Measurements from ENCODE around the gene MZF1.

MZF1 gene

GRCh38 chr19:58575183-58576041 lies 2.3 kb upstream of the MZF1 start:
- peak; percentile 85 for TF ChIP-seq POLR2A (IDR thresholded peaks at IDR 0.05; ENCODE audit: low read depth, low read length)
- FAIRE-seq (no peak), DNase-seq (ENCODE audit: insufficient read length, low spot score) (peak; percentile 90)

GRCh38 chr19:58573658-58574164 lies 576 bp upstream of the MZF1 start:
- TF ChIP-seq POLR2A (IDR thresholded peaks at IDR 0.05; ENCODE audit: low read depth, low read length), result peak; percentile 48; the same call in 1 of the 2 replicates
- FAIRE-seq, result no peak

GRCh38 chr19:58572026-58572817 lies 913 bp downstream of the MZF1 start:
- no peak for DNase-seq (ENCODE audit: insufficient read length, low spot score)
- FAIRE-seq, result no peak
- TF ChIP-seq POLR2A (IDR thresholded peaks at IDR 0.05; ENCODE audit: low read depth, low read length), result no peak

More at GRCh38 chr19:58573658-58574164, 576 bp upstream of the MZF1 start:
- DNase-seq (ENCODE audit: insufficient read length, low spot score), result no peak

GRCh38 chr19:58571575-58571947 lies 1.6 kb downstream of the MZF1 start:
- no peak for FAIRE-seq
- DNase-seq (ENCODE audit: insufficient read length, low spot score), result no peak
- TF ChIP-seq POLR2A (IDR thresholded peaks at IDR 0.05; ENCODE audit: low read depth, low read length), result no peak

GRCh38 chr19:58570770-58571574 lies 2.2 kb downstream of the MZF1 start:
- DNase-seq (ENCODE audit: insufficient read length, low spot score) (no peak), FAIRE-seq (no peak)
- peak; percentile 3; the same call in 1 of the 2 replicates for TF ChIP-seq POLR2A (IDR thresholded peaks at IDR 0.05; ENCODE audit: low read depth, low read length)

- DNase-seq (ENCODE audit: insufficient read length, low spot score) (no peak), FAIRE-seq (no peak)
Measured at GRCh38 chr19:58569943-58570670, 3.0 kb downstream of the MZF1 start.

GRCh38 chr19:58569191-58569942 lies 3.8 kb downstream of the MZF1 start:
- no peak for DNase-seq (ENCODE audit: insufficient read length, low spot score)
- no peak for FAIRE-seq
- TF ChIP-seq POLR2A (IDR thresholded peaks at IDR 0.05; ENCODE audit: low read depth, low read length), result no peak

More at GRCh38 chr19:58569943-58570670, 3.0 kb downstream of the MZF1 start:
- TF ChIP-seq POLR2A (IDR thresholded peaks at IDR 0.05; ENCODE audit: low read depth, low read length), result no peak

- FAIRE-seq (no peak), DNase-seq (ENCODE audit: insufficient read length, low spot score) (no peak)
- TF ChIP-seq POLR2A (IDR thresholded peaks at IDR 0.05; ENCODE audit: low read depth, low read length), result no peak
Measured at GRCh38 chr19:58568453-58569130, 4.5 kb downstream of the MZF1 start.

GRCh38 chr19:58566989-58567388 lies 6.1 kb downstream of the MZF1 start:
- FAIRE-seq, result no peak
- no peak for TF ChIP-seq POLR2A (IDR thresholded peaks at IDR 0.05; ENCODE audit: low read depth, low read length)
- no peak for DNase-seq (ENCODE audit: insufficient read length, low spot score)

GRCh38 chr19:58563823-58564222 lies 9.3 kb downstream of the MZF1 start:
- FAIRE-seq, result no peak
- no peak for DNase-seq (ENCODE audit: insufficient read length, low spot score)
- TF ChIP-seq POLR2A (IDR thresholded peaks at IDR 0.05; ENCODE audit: low read depth, low read length), result no peak

GRCh38 chr19:58563034-58563573 lies 10.0 kb downstream of the MZF1 start:
- no peak; the same call in 1 of the 2 replicates for TF ChIP-seq POLR2A (IDR thresholded peaks at IDR 0.05; ENCODE audit: low read depth, low read length)
- no peak for FAIRE-seq
- DNase-seq (ENCODE audit: insufficient read length, low spot score), result no peak

Data from H54 (cell line).